Measurements from ENCODE around the gene PFDN1.

PFDN1 gene

GRCh38 chr5:140273401-140273877 lies 29.5 kb downstream of the PFDN1 start:
- Histone ChIP-seq H3K79me2 (ENCODE audit: control insufficient read depth, low read length) (no peaks in the 10 kb centered on the region), H3K36me3 (ENCODE audit: control insufficient read depth, low read length) (0 out of 2 replicates have a peak, but pooled peaks cover 4% of the 10 kb centered on the region), H3K4me1 (ENCODE audit: control insufficient read depth, low read length) (peaks cover 13% of the 10 kb centered on the region), H3K9me3 (ENCODE audit: control insufficient read depth, insufficient read depth, low read length) (no peaks in the 10 kb centered on the region), H4K20me1 (ENCODE audit: control insufficient read depth, insufficient read depth, low read depth, low read length) (no peaks in the 10 kb centered on the region), H3K4me2 (ENCODE audit: low read length) (no peak overlapping the region), H3F3A (ENCODE audit: control insufficient read depth, insufficient read depth) (0 out of 2 replicates have a peak, but pooled peaks cover under 1% of the 10 kb centered on the region), H3K4me3 (ENCODE audit: low read length) (no peak overlapping the region), H3K27ac (ENCODE audit: low read depth, low read length) (no peak overlapping the region), H3K9me2 (replicated peaks; ENCODE audit: control insufficient read depth, low read length) (no peaks in the 10 kb centered on the region), H3K27me3 (ENCODE audit: control insufficient read depth, low read length) (no peaks in the 10 kb centered on the region)
- TF ChIP-seq EZH2phosphoT487 (IDR thresholded peaks at IDR 0.05; ENCODE audit: borderline replicate concordance, low read length) (no peak), CTCF (IDR thresholded peaks at IDR 0.05; ENCODE audit: low read depth, low read length, poor library complexity, severe bottlenecking) (no peak)

- Histone ChIP-seq H3K4me1 (ENCODE audit: control insufficient read depth, low read length) (peaks cover 43% of the 10 kb centered on the region), H3K27me3 (ENCODE audit: control insufficient read depth, low read length) (no peaks in the 10 kb centered on the region), H3K36me3 (ENCODE audit: control insufficient read depth, low read length) (peaks cover 15% of the 10 kb centered on the region), H3K4me3 (ENCODE audit: low read length) (no peak overlapping the region), H3K9me3 (ENCODE audit: control insufficient read depth, insufficient read depth, low read length) (no peaks in the 10 kb centered on the region), H4K20me1 (ENCODE audit: control insufficient read depth, insufficient read depth, low read depth, low read length) (no peaks in the 10 kb centered on the region), H3K79me2 (ENCODE audit: control insufficient read depth, low read length) (peaks cover 16% of the 10 kb centered on the region), H3K9me2 (replicated peaks; ENCODE audit: control insufficient read depth, low read length) (no peaks in the 10 kb centered on the region), H3F3A (ENCODE audit: control insufficient read depth, insufficient read depth) (peaks cover 18% of the 10 kb centered on the region), H3K27ac (ENCODE audit: low read depth, low read length) (no peak overlapping the region), H3K4me2 (ENCODE audit: low read length) (no peak overlapping the region)
- TF ChIP-seq CTCF (IDR thresholded peaks at IDR 0.05; ENCODE audit: low read depth, low read length, poor library complexity, severe bottlenecking): no peak
- TF ChIP-seq EZH2phosphoT487 (IDR thresholded peaks at IDR 0.05; ENCODE audit: borderline replicate concordance, low read length): no peak
These were observed 32.9 kb downstream of the PFDN1 start for GRCh38 chr5:140270008-140270407.

DNA sequence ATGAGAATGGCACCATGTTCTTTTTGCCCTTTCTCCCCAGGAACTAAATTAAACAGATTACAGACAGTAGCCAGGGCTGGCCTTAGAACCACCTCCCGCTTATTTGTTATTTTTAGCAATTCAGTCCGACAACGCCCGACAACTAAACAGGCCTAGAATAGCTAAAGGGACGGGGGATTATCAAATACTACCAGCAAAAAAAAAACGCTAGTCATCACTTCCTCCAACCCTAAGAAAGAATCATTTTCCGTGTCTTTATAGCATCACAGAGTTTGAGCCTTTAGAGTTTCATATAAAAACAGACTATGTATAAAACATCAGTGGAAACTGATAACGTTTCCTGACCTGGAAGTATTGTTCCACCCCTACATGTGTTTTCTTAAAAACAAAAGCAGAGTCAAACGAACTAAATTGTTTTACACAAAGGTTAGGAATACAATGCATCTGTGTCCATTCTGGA lies 35.3 kb downstream of the PFDN1 start:
- H3F3A ChIP-seq (ENCODE audit: control insufficient read depth, insufficient read depth): peaks cover 18% of the 10 kb centered on the region
- H3K4me3 ChIP-seq (ENCODE audit: low read length): peak overlapping the region; percentile 51
- H3K9me3 ChIP-seq (ENCODE audit: control insufficient read depth, insufficient read depth, low read length): no peaks in the 10 kb centered on the region
- H3K36me3 ChIP-seq (ENCODE audit: control insufficient read depth, low read length): peaks cover 11% of the 10 kb centered on the region
- no peaks in the 10 kb centered on the region for H3K27me3 ChIP-seq (ENCODE audit: control insufficient read depth, low read length)
- TF ChIP-seq CTCF (IDR thresholded peaks at IDR 0.05; ENCODE audit: low read depth, low read length, poor library complexity, severe bottlenecking): no peak
- TF ChIP-seq EZH2phosphoT487 (IDR thresholded peaks at IDR 0.05; ENCODE audit: borderline replicate concordance, low read length): no peak
- peak overlapping the region; percentile 87 for H3K27ac ChIP-seq (ENCODE audit: low read depth, low read length)
- peaks cover 43% of the 10 kb centered on the region for H3K4me1 ChIP-seq (ENCODE audit: control insufficient read depth, low read length)
- H3K4me2 ChIP-seq (ENCODE audit: low read length): peak overlapping the region; percentile 66
- no peaks in the 10 kb centered on the region for H3K9me2 ChIP-seq (replicated peaks; ENCODE audit: control insufficient read depth, low read length)
- H3K79me2 ChIP-seq (ENCODE audit: control insufficient read depth, low read length): peaks cover 20% of the 10 kb centered on the region
- no peaks in the 10 kb centered on the region for H4K20me1 ChIP-seq (ENCODE audit: control insufficient read depth, insufficient read depth, low read depth, low read length)
